Brain microvascular endothelial cell (primary cell): ENCODE data around the gene MTHFD1L.
"Not testable (repeated sequence)": the region's sequence is repeated elsewhere in the genome, so short reads cannot be mapped to it uniquely, and the experiment has no call there.

Experiments
- DNase-seq: peaks from one replicate; pipeline ENCODE4 v3.0.0-alpha.2; 2020
- H3K27ac ChIP-seq: fragments of 250-450 bp; sonication (Bioruptor Pico); 2 replicates; pipeline ENCODE4 v1.5.1; 2020; ENCODE audit warnings: mild to moderate bottlenecking, moderate library complexity
- H3K27me3 ChIP-seq: fragments of 250-450 bp; sonication (Bioruptor Pico); replicated peaks from 2 replicates; pipeline ENCODE4 v1.5.1; 2020; ENCODE audit warnings: mild to moderate bottlenecking
- H3K36me3 ChIP-seq: fragments of 250-450 bp; sonication (Bioruptor Pico); replicated peaks from 2 replicates; pipeline ENCODE4 v1.5.1; 2020; ENCODE audit warnings: mild to moderate bottlenecking
- H3K4me3 ChIP-seq: 2 replicates; pipeline ENCODE4 v1.5.1; 2011; ENCODE audit warnings: low read depth, mild to moderate bottlenecking, control low read depth, low read length, moderate library complexity
- CTCF ChIP-seq: IDR thresholded peaks from 2 replicates; pipeline ENCODE4 v1.5.1; 2011; ENCODE audit warnings: low read depth, mild to moderate bottlenecking, moderate library complexity, low read length, control low read depth, inconsistent platforms; ENCODE audit errors: missing control alignments
- in situ Hi-C: cut with HindIII; loops from 2 replicates; pipeline ENCODE4 v1.10.0; 2017; ENCODE audit warnings: low sequenced_read_pairs, low pct_ligation_motif_present

Gene MTHFD1L

DNA sequence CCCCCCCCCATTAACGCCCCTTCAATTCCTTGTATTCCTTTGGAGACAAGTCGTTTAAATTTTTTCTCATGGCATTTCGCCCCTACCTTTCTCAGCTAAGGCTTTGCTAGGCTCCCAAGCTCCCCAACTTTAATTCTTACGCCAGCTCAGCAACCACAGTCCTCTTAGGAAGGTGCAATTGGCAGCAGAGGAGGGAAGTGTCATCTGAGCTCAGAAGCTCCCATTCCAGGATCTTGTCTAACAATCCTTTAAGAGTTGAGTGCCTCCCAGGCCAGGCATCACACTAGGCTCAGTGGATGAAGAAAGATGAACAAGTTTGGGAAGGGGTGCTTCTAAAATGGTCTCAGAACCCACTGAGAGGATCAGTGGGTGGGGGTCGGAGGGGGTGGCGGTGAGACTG is 243.0 kb downstream of the MTHFD1L start:
- no peak for TF ChIP-seq CTCF
- H3K36me3 ChIP-seq: no peaks in the 10 kb centered on the region
- H3K27me3 ChIP-seq: no peaks in the 10 kb centered on the region
- H3K27ac ChIP-seq: no peak overlapping the region
- no peak for DNase-seq
- in situ Hi-C loops: no loop called here
- H3K4me3 ChIP-seq: no peak overlapping the region

DNA sequence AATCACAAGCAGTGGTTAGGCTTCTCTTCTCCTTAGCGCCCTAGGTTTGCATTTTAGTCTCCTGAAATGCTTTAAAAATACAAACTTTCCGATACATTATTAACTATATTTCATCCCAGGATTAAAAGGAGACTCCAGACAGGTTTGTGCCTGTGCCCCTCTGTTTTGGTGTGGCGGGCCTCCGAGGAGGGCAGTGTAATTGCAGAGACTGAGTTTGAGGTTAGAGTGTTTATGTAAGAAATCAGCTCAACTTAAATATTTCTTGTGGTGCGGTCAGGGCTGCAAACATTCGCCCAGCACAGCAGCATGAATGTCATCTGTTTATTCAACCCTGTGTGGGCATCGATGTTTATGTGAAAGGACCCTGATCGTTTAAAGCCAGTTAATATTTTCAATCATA is 243.9 kb downstream of the MTHFD1L start:
- DNase-seq: peak; percentile 49
- in situ Hi-C loops: no loop called here
- Histone ChIP-seq H3K36me3 (no peaks in the 10 kb centered on the region), H3K27me3 (no peaks in the 10 kb centered on the region), H3K4me3 (no peak overlapping the region), H3K27ac (no peak overlapping the region)
- TF ChIP-seq CTCF: no peak

DNA sequence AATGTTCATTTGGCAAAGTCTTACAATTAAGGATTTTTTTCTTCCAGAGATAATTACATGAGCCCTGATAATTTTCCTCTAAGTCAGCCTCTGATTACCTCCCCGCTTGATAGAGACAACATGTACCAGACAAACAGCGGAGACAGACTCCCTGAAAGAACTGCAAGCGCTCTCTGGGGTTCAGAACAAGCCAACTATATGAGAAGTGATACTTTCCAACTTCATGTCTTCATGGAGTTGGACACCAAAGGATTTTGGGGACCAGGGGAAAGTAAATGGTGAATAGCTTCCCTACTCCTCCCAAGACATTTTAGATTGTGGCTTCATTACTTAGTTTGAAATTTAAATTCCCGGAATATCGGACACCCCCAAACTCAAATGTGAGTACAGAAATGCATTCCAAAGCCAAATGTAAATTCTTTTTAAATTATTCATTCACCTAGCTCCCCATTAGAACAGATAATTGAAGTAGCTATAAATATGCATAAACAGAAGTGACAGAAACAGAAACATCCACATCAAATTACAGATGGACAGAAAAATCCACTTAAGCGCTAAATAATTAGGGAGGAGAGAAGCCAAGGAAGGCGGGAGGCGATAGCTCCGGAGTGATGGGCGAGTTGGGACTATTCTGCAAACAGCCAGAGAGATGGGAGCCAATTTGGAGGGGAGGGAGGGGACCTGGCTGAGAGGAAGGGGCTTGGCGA is 244.5 kb downstream of the MTHFD1L start:
- no peaks in the 10 kb centered on the region for H3K36me3 ChIP-seq
- H3K27me3 ChIP-seq: no peaks in the 10 kb centered on the region
- in situ Hi-C loops: no loop called here
- no peak for DNase-seq
- TF ChIP-seq CTCF: no peak
- no peak overlapping the region for H3K4me3 ChIP-seq
- H3K27ac ChIP-seq: no peak overlapping the region

- no peaks in the 10 kb centered on the region for H3K27me3 ChIP-seq
- TF ChIP-seq CTCF: no peak
- no peak overlapping the region for H3K27ac ChIP-seq
- H3K4me3 ChIP-seq: no peak overlapping the region
- H3K36me3 ChIP-seq: no peaks in the 10 kb centered on the region
- in situ Hi-C loops: no loop called here
- no peak for DNase-seq
Observed at GRCh38 chr6:151110576-151110905, 245.0 kb downstream of the MTHFD1L start.

DNA sequence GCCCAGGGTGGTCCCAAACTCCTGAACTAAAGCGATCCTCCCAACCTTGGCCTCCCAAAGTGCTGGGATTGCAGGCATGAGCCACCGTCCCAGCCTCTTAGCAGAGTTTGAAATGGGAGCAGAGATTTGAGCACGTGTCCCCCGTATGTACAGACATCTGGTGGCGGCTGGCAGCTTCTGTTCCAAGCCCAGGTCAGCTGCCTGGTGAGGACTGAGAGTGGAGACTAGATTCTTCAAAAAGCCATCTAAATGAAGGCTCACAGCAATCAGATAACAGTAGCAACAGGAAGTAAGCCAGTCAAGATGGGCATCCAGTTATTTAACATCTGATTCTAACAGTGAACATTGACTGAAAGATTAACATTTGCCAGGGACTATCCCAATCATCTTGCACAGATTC is 246.2 kb downstream of the MTHFD1L start:
- DNase-seq: no peak
- Histone ChIP-seq H3K27ac (no peak overlapping the region), H3K4me3 (no peak overlapping the region), H3K27me3 (no peaks in the 10 kb centered on the region), H3K36me3 (no peaks in the 10 kb centered on the region)
- in situ Hi-C loops: no loop called here
- TF ChIP-seq CTCF: no peak

DNA sequence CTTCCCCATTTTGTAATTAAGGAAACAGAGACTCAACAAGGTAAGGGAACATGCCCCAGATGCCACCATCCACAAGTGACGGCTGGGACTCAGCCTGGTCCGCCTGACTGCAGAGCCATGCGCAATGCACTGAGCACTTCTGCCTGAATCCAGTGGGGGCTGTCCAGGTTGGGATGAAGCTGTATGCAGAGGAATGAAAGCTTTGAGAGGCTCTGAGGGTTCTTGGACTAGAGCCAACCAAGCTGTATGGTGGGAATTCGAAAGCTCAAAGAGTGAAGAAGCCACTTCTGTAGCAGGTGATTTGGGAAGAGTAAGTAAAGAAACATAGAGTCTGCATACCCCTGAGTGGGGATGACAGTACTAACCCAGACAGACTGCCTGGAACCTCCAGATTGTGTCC is 246.6 kb downstream of the MTHFD1L start:
- H3K27me3 ChIP-seq: no peaks in the 10 kb centered on the region
- no peaks in the 10 kb centered on the region for H3K36me3 ChIP-seq
- in situ Hi-C loops: no loop called here
- no peak overlapping the region for H3K27ac ChIP-seq
- DNase-seq: no peak
- no peak for TF ChIP-seq CTCF
- H3K4me3 ChIP-seq: no peak overlapping the region

- H3K4me3 ChIP-seq, DNase-seq, H3K36me3 ChIP-seq, in situ Hi-C loops, H3K27me3 ChIP-seq, H3K27ac ChIP-seq: not testable (repeated sequence)
Observed at GRCh38 chr6:151112884-151113283, 247.4 kb downstream of the MTHFD1L start.
